Mucosa of rectum (tissue), 2 donors: ENCODE data around the gene LRRC7.

Experiments used
- H3K27ac ChIP-seq, 2 donors: one replicate each; pipeline ENCODE4 v1.7.0; 2013; ENCODE audit warnings: inconsistent platforms in 2 of 2, low read depth in 2 of 2, low read length in 2 of 2
- H3K27me3 ChIP-seq, 2 donors: one replicate each; pipeline ENCODE4 v1.7.0; 2013; ENCODE audit warnings: low read length in 2 of 2; ENCODE audit not compliant: control insufficient read depth in 2 of 2, insufficient read depth in 2 of 2
- H3K36me3 ChIP-seq, 2 donors: one replicate each; pipeline ENCODE4 v1.7.0; 2013; ENCODE audit warnings: low read length in 2 of 2; ENCODE audit not compliant: control insufficient read depth in 2 of 2, insufficient read depth in 2 of 2
- H3K4me1 ChIP-seq, 2 donors: one replicate each; pipeline ENCODE4 v1.7.0; 2013; ENCODE audit warnings: low read length in 2 of 2, mild to moderate bottlenecking in 1 of 2; ENCODE audit not compliant: control insufficient read depth in 2 of 2, insufficient read depth in 2 of 2
- H3K4me3 ChIP-seq, 2 donors: one replicate each; pipeline ENCODE4 v1.7.0; 2013; ENCODE audit warnings: low read length in 2 of 2
- H3K9ac ChIP-seq, 2 donors: one replicate each; pipeline ENCODE4 v1.7.0; 2013; ENCODE audit warnings: low read length in 2 of 2, low read depth in 1 of 2, mild to moderate bottlenecking in 1 of 2
- H3K9me3 ChIP-seq, 2 donors: one replicate each; pipeline ENCODE4 v1.7.0; 2013; ENCODE audit warnings: low read length in 2 of 2; ENCODE audit not compliant: control insufficient read depth in 2 of 2
- donor health status: healthy.
- donor health status: Normal muscosa, but diverticular disease.

Gene LRRC7

GRCh38 chr1:70156529-70157120, 588.9 kb downstream of the LRRC7 start:
- H3K4me3 ChIP-seq, result no peak overlapping the region
- H3K27me3 ChIP-seq, result no peaks in the 10 kb centered on the region
- H3K4me1 ChIP-seq, result no peaks in the 10 kb centered on the region
- H3K36me3 ChIP-seq, result no peaks in the 10 kb centered on the region
- H3K9ac ChIP-seq, result no peak overlapping the region
- H3K9me3 ChIP-seq, result no peaks in the 10 kb centered on the region
- no peak overlapping the region for H3K27ac ChIP-seq

- no peak overlapping the region for H3K9ac ChIP-seq
- H3K9me3 ChIP-seq, result no peaks in the 10 kb centered on the region
- H3K36me3 ChIP-seq, result peaks cover 0 to 2% of the 10 kb centered on the region in 2 donors
- H3K4me1 ChIP-seq, result no peaks in the 10 kb centered on the region
- no peak overlapping the region for H3K27ac ChIP-seq
- H3K27me3 ChIP-seq, result no peaks in the 10 kb centered on the region
- no peak overlapping the region for H3K4me3 ChIP-seq
These were observed 596.6 kb downstream of the LRRC7 start for GRCh38 chr1:70164350-70164749.

GRCh38 chr1:70168283-70168682, 600.6 kb downstream of the LRRC7 start:
- Histone ChIP-seq H3K36me3 (peaks cover 0 to 5% of the 10 kb centered on the region in 2 donors), H3K4me3 (no peak overlapping the region), H3K9ac (no peak overlapping the region), H3K4me1 (no peaks in the 10 kb centered on the region), H3K27ac (no peak overlapping the region), H3K9me3 (no peaks in the 10 kb centered on the region), H3K27me3 (no peaks in the 10 kb centered on the region)

- Histone ChIP-seq H3K9ac (no peak overlapping the region), H3K4me1 (no peaks in the 10 kb centered on the region), H3K27me3 (no peaks in the 10 kb centered on the region), H3K4me3 (no peak overlapping the region), H3K36me3 (peaks cover 0 to 5% of the 10 kb centered on the region in 2 donors), H3K9me3 (no peaks in the 10 kb centered on the region), H3K27ac (no peak overlapping the region)
These were observed 601.5 kb downstream of the LRRC7 start for GRCh38 chr1:70169018-70169839.

GRCh38 chr1:70171512-70171911, 603.8 kb downstream of the LRRC7 start:
- Histone ChIP-seq H3K27me3 (no peaks in the 10 kb centered on the region), H3K9me3 (no peaks in the 10 kb centered on the region), H3K27ac (no peak overlapping the region), H3K4me3 (no peak overlapping the region), H3K9ac (no peak overlapping the region), H3K4me1 (no peaks in the 10 kb centered on the region), H3K36me3 (peaks cover 0 to 5% of the 10 kb centered on the region in 2 donors)
